ENCODE measurements around the gene PAPPA2.

DNA sequence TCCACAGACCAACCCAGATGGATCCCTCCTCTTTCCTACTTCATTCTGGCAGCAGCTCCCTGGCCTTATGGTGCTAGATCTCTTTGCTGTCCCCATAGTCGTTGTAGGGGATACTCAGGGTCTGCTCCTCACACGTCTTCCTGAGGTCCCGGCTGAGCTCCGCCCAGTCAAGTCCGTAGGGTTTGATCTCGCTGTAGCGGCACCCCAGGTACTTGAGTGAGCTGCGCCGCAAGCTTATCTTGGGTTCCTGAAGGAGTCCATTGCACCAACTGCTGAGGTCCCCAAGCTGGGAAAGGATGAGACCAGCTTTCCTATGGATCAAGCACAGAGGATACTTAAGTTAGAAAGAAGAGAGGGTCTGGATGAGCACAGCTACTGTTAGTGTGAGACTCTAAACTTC is 401.2 kb downstream of the PAPPA2 start:
- TF ChIP-seq, protein P1, sequence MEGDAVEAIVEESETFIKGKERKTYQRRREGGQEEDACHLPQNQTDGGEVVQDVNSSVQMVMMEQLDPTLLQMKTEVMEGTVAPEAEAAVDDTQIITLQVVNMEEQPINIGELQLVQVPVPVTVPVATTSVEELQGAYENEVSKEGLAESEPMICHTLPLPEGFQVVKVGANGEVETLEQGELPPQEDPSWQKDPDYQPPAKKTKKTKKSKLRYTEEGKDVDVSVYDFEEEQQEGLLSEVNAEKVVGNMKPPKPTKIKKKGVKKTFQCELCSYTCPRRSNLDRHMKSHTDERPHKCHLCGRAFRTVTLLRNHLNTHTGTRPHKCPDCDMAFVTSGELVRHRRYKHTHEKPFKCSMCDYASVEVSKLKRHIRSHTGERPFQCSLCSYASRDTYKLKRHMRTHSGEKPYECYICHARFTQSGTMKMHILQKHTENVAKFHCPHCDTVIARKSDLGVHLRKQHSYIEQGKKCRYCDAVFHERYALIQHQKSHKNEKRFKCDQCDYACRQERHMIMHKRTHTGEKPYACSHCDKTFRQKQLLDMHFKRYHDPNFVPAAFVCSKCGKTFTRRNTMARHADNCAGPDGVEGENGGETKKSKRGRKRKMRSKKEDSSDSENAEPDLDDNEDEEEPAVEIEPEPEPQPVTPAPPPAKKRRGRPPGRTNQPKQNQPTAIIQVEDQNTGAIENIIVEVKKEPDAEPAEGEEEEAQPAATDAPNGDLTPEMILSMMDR (IDR thresholded peaks at IDR 0.05): no peak
- TF ChIP-seq EZH2 (IDR thresholded peaks at IDR 0.05; ENCODE audit: borderline replicate concordance, insufficient read depth, low read depth, low read length, poor library complexity, severe bottlenecking): no peak

All from B cell (primary cell).